Measurements from ENCODE around the gene FCMR.
A peak's percentile ranks its signal among the peaks of the same experiment; 100 is the strongest.
"Not testable (repeated sequence)": the region's sequence is repeated elsewhere in the genome, so short reads cannot be mapped to it uniquely, and the experiment has no call there.

FCMR gene

DNA sequence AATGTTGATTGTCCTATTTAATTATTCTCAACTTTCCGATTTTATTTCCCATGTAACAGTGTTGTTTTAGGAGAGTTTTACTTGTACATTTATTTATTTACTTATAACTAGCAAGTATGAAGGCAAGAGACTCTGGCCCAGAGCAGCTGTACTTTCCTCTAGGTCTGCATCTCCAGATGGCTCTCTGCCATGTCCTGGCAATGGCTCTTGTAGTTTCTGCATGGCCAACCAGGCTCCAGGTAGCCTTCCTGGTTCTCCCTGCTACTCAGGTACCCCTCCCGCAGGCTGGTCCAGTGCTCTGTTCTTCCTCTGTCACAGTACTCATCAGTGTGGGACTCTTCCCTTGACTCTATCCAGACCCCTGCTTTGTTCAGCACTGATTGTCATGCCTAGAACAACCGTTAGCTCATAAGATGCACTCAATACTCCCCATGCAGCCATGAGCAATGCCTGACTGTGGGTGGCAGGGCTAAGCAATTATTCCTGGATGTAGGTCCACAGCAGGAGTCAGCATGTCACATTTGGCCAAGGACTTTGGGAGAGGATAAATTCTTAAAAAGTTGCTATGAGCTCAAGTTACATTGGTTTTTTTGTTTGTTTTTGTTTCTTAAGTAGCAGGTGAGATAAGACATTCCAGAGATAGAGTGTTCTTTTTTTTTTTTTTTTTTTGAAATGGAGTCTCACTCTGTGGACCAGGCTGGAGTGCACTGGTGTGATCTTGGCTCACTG, 67.2 kb downstream of the FCMR start:
- Histone ChIP-seq H3K4ac (ENCODE audit: low read depth in 1 of 2, low read length in 2 of 2) (no peak overlapping the region), H3K23ac (ENCODE audit: low read length in 2 of 2) (peak overlapping the region in 1 of 2 experiments; percentile 83), H3K14ac (ENCODE audit: low read length in 2 of 2) (no peak overlapping the region), H2BK12ac (ENCODE audit: low read length in 2 of 2) (no peak overlapping the region), H3K9ac (ENCODE audit: low read length) (no peak overlapping the region), H3K79me1 (replicated peaks; ENCODE audit: low read length, poor library complexity, severe bottlenecking) (no peaks in the 10 kb centered on the region), H4K8ac (ENCODE audit: low read length) (no peak overlapping the region), H2BK15ac (ENCODE audit: low read depth, poor library complexity, severe bottlenecking) (no peak overlapping the region), H3K27ac (ENCODE audit: low read length, poor library complexity, severe bottlenecking) (no peak overlapping the region), H2AFZ (ENCODE audit: low read depth, low read length) (no peak overlapping the region), H3K27me3 (ENCODE audit: control insufficient read depth in 1 of 2, insufficient read depth in 1 of 2, low read length in 2 of 2) (peaks cover 8 to 30% of the 10 kb centered on the region in 2 experiments), H3K4me2 (ENCODE audit: low read length, poor library complexity, severe bottlenecking) (no peak overlapping the region), H2BK120ac (ENCODE audit: low read depth, low read length) (no peak overlapping the region), H3K36me3 (ENCODE audit: control insufficient read depth in 1 of 2, insufficient read depth in 2 of 2, low read depth in 1 of 2, low read length in 2 of 2) (no peaks in the 10 kb centered on the region), H3K4me3 (ENCODE audit: insufficient read depth in 1 of 2, low read depth in 1 of 2, low read length in 2 of 2) (no peak overlapping the region), H3K18ac (ENCODE audit: low read depth in 1 of 2, low read length in 2 of 2) (no peak overlapping the region), H3K9me3 (ENCODE audit: control insufficient read depth, low read length) (no peaks in the 10 kb centered on the region), H3K4me1 (ENCODE audit: control insufficient read depth, insufficient read depth, low read depth, low read length) (no peaks in the 10 kb centered on the region), H2BK5ac (ENCODE audit: low read depth, low read length, poor library complexity, severe bottlenecking) (no peak overlapping the region), H4K91ac (ENCODE audit: low read length) (no peak overlapping the region), H2AK5ac (ENCODE audit: low read length, severe bottlenecking) (no peak overlapping the region)
- 81% methylated on average over 2 of the region's 3 CpGs for WGBS
- no peak for DNase-seq

DNA sequence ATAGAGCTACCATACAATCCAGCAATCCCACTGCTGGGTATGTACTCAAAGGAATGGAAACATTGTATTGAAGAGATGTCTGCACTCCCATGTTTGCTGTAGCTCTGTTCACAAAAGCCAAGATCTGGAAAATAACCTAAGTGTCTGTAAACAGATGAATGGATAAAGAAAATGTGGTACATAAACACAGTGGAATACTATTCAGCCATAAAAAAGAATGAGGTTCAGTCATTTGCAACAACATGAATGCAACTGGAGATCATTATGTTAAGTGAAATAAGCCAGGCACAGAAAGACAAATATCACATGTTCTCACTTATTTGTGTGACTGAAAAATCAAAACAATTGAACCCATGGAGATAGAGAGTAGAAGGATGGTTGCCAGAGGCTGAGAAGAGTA, 68.0 kb downstream of the FCMR start:
- H3K14ac ChIP-seq (ENCODE audit: low read length in 2 of 2); H3K79me1 ChIP-seq (replicated peaks; ENCODE audit: low read length, poor library complexity, severe bottlenecking); H2BK5ac ChIP-seq (ENCODE audit: low read depth, low read length, poor library complexity, severe bottlenecking); H3K23ac ChIP-seq (ENCODE audit: low read length in 2 of 2); H3K4me1 ChIP-seq (ENCODE audit: control insufficient read depth, insufficient read depth, low read depth, low read length); H3K9ac ChIP-seq (ENCODE audit: low read length); H2BK120ac ChIP-seq (ENCODE audit: low read depth, low read length); H3K4me3 ChIP-seq (ENCODE audit: insufficient read depth in 1 of 2, low read depth in 1 of 2, low read length in 2 of 2); H2BK15ac ChIP-seq (ENCODE audit: low read depth, poor library complexity, severe bottlenecking); H3K4me2 ChIP-seq (ENCODE audit: low read length, poor library complexity, severe bottlenecking); H2AFZ ChIP-seq (ENCODE audit: low read depth, low read length); H2AK5ac ChIP-seq (ENCODE audit: low read length, severe bottlenecking); H2BK12ac ChIP-seq (ENCODE audit: low read length in 2 of 2); H3K4ac ChIP-seq (ENCODE audit: low read depth in 1 of 2, low read length in 2 of 2); H4K91ac ChIP-seq (ENCODE audit: low read length); H3K9me3 ChIP-seq (ENCODE audit: control insufficient read depth, low read length); H3K27ac ChIP-seq (ENCODE audit: low read length, poor library complexity, severe bottlenecking); DNase-seq; H3K18ac ChIP-seq (ENCODE audit: low read depth in 1 of 2, low read length in 2 of 2); H3K36me3 ChIP-seq (ENCODE audit: control insufficient read depth in 1 of 2, insufficient read depth in 2 of 2, low read depth in 1 of 2, low read length in 2 of 2); H4K8ac ChIP-seq (ENCODE audit: low read length): not testable (repeated sequence)
- peaks cover 0 to 23% of the 10 kb centered on the region in 2 experiments for H3K27me3 ChIP-seq (ENCODE audit: control insufficient read depth in 1 of 2, insufficient read depth in 1 of 2, low read length in 2 of 2)
